IMR-90 (cell line): Measurements from ENCODE around the gene PEX5L. TPM values are rescaled to one million over a fixed set of nuclear protein-coding genes. Genes with fewer than 3 reads are reported as not detected.

Experiments used
- ATAC-seq: fragments of 200-7000 bp; cut with Tn5 transposase; 2 replicates; pipeline ENCODE4 v1.9.1; 2020; ENCODE audit warnings: low read depth, mild to moderate bottlenecking, moderate library complexity
- BruUV-seq: library from RNA; stranded (reverse); fragments of 400-500 nt; replicated peaks from 2 replicates; lab custom pipeline; 2021; lab: Mats Ljungman, UMichigan
- CTCF ChIA-PET: fragments of 300-600 bp; formaldehyde crosslinking; extraction: SDS; loops from one replicate; lab custom pipeline; 2021; ENCODE audit warnings: antibody characterized with exemption; lab: Yijun Ruan, JAX
- POLR2A ChIA-PET: fragments of 300-600 bp; sonication (Branson Sonifier 250); formaldehyde crosslinking; loops from one replicate; lab custom pipeline; 2022; ENCODE audit warnings: antibody characterized with exemption; ENCODE audit not compliant: unreplicated experiment; lab: Charles Lee
- DNase-seq: peaks from one replicate; pipeline ENCODE4 v3.0.0; 2013
- H2AFZ ChIP-seq: replicated peaks from 2 replicates; pipeline ENCODE3; 2013; ENCODE audit warnings: low read length, mild to moderate bottlenecking; ENCODE audit not compliant: poor library complexity
- H2AK5ac ChIP-seq: 2 replicates; pipeline ENCODE4 v1.6.1; 2013; ENCODE audit warnings: low read depth, low read length, inconsistent platforms
- H2AK9ac ChIP-seq: replicated peaks from 2 replicates; pipeline ENCODE3; 2013; ENCODE audit warnings: mild to moderate bottlenecking, low read depth, low read length, moderate library complexity; ENCODE audit not compliant: poor library complexity
- H2BK120ac ChIP-seq: 2 replicates; pipeline ENCODE4 v1.6.1; 2013; ENCODE audit warnings: low read depth, low read length, inconsistent platforms
- H2BK15ac ChIP-seq: 3 replicates; pipeline ENCODE4 v1.6.1; 2013; ENCODE audit warnings: low read depth, low read length, inconsistent platforms
- H2BK20ac ChIP-seq: 2 replicates; pipeline ENCODE4 v1.6.1; 2013; ENCODE audit warnings: low read depth, mild to moderate bottlenecking, inconsistent platforms, low read length, moderate library complexity
- H2BK5ac ChIP-seq: 2 replicates; pipeline ENCODE4 v1.6.1; 2013; ENCODE audit warnings: mild to moderate bottlenecking, low read depth, low read length, inconsistent platforms; ENCODE audit not compliant: poor library complexity, severe bottlenecking
- H3K14ac ChIP-seq: replicated peaks from 2 replicates; pipeline ENCODE4 v1.6.1; 2013; ENCODE audit warnings: low read depth, low read length, inconsistent platforms
- H3K18ac ChIP-seq: 2 replicates; pipeline ENCODE4 v1.6.1; 2013; ENCODE audit warnings: low read depth, low read length, control low read depth
- H3K23ac ChIP-seq: 2 replicates; pipeline ENCODE4 v1.6.1; 2013; ENCODE audit warnings: low read depth, low read length, inconsistent platforms
- H3K27ac ChIP-seq: 2 replicates; pipeline ENCODE4 v1.5.1; 2013; ENCODE audit warnings: mild to moderate bottlenecking, control low read depth, low read length; ENCODE audit not compliant: insufficient read depth
- H3K27me3 ChIP-seq: 2 replicates; pipeline ENCODE4 v1.6.1; 2013; ENCODE audit warnings: low read length; ENCODE audit not compliant: control insufficient read depth, insufficient read depth
- H3K36me3 ChIP-seq: 2 replicates; pipeline ENCODE4 v1.6.1; 2013; ENCODE audit warnings: low read length, mixed read lengths; ENCODE audit not compliant: control insufficient read depth, insufficient read depth
- H3K4ac ChIP-seq: 2 replicates; pipeline ENCODE4 v1.6.1; 2013; ENCODE audit warnings: low read depth, low read length, inconsistent platforms
- H3K4me1 ChIP-seq: 2 replicates; pipeline ENCODE4 v1.6.1; 2013; ENCODE audit warnings: low read length, mixed read lengths; ENCODE audit not compliant: control insufficient read depth, insufficient read depth
- H3K4me2 ChIP-seq: 2 replicates; pipeline ENCODE4 v1.6.1; 2013; ENCODE audit warnings: low read depth, mild to moderate bottlenecking, control low read depth, low read length, moderate library complexity
- H3K4me3 ChIP-seq: 2 replicates; pipeline ENCODE4 v1.5.1; 2013; ENCODE audit warnings: low read depth, mild to moderate bottlenecking, control low read depth, low read length, moderate library complexity; ENCODE audit not compliant: insufficient read depth
- H3K56ac ChIP-seq: 2 replicates; pipeline ENCODE4 v1.6.1; 2013; ENCODE audit warnings: low read length, inconsistent platforms; ENCODE audit not compliant: insufficient read depth; ENCODE audit errors: extremely low read depth
- H3K79me1 ChIP-seq, 2 experiments: 2 replicates each; pipeline ENCODE4 v1.6.1; 2013; ENCODE audit warnings: low read length in 2 of 2, inconsistent platforms in 1 of 2, low read depth in 1 of 2
- H3K9ac ChIP-seq: 2 replicates; pipeline ENCODE4 v1.6.1; 2013; ENCODE audit warnings: low read depth, low read length, control low read depth
- H3K9me1 ChIP-seq: 2 replicates; pipeline ENCODE4 v1.6.1; 2013; ENCODE audit warnings: low read length, inconsistent platforms; ENCODE audit not compliant: insufficient read depth
- H3K9me3 ChIP-seq: 2 replicates; pipeline ENCODE4 v1.6.1; 2013; ENCODE audit warnings: low read length; ENCODE audit not compliant: control insufficient read depth, insufficient read depth
- H4K20me1 ChIP-seq: 2 replicates; pipeline ENCODE4 v1.6.1; 2013; ENCODE audit warnings: low read length, inconsistent platforms; ENCODE audit not compliant: insufficient read depth
- H4K5ac ChIP-seq: 2 replicates; pipeline ENCODE4 v1.6.1; 2013; ENCODE audit warnings: mild to moderate bottlenecking, low read depth, low read length, control low read depth
- H4K8ac ChIP-seq, 2 experiments: 2 replicates each; pipeline ENCODE4 v1.6.1; 2013; ENCODE audit warnings: low read depth in 2 of 2, low read length in 2 of 2, control low read depth in 1 of 2, inconsistent platforms in 1 of 2
- H4K91ac ChIP-seq: 2 replicates; pipeline ENCODE4 v1.6.1; 2013; ENCODE audit warnings: low read depth, low read length, inconsistent platforms; ENCODE audit not compliant: insufficient read depth
- BHLHE40 ChIP-seq: fragments of 150-350 bp; IDR thresholded peaks from 2 replicates; pipeline ENCODE4 v1.6.1; 2016; ENCODE audit warnings: mild to moderate bottlenecking, low read depth, low read length
- CEBPB ChIP-seq: IDR thresholded peaks from 2 replicates; pipeline ENCODE4 v1.6.1; 2012; ENCODE audit warnings: low read depth, low read length, improper control_type of control experiment
- CHD1 ChIP-seq: IDR thresholded peaks from 2 replicates; pipeline ENCODE4 v1.6.1; 2012; ENCODE audit warnings: low read depth, low read length, improper control_type of control experiment
- CTCF ChIP-seq: conservative IDR thresholded peaks from 2 replicates; pipeline ENCODE4 v1.5.1; 2012; ENCODE audit warnings: mild to moderate bottlenecking, low read depth, low read length, improper control_type of control experiment
- FOS ChIP-seq: fragments of 150-350 bp; IDR thresholded peaks from 2 replicates; pipeline ENCODE4 v1.6.1; 2016; ENCODE audit warnings: low read depth, low read length
- MAFK ChIP-seq: IDR thresholded peaks from 2 replicates; pipeline ENCODE4 v1.6.1; 2012; ENCODE audit warnings: low read depth, low read length, improper control_type of control experiment
- MAZ ChIP-seq: IDR thresholded peaks from 2 replicates; pipeline ENCODE4 v1.6.1; 2012; ENCODE audit warnings: low read depth, mild to moderate bottlenecking, low read length, improper control_type of control experiment, moderate library complexity, borderline replicate concordance
- MXI1 ChIP-seq: IDR thresholded peaks from 2 replicates; pipeline ENCODE4 v1.6.1; 2012; ENCODE audit warnings: low read depth, mild to moderate bottlenecking, low read length, moderate library complexity, borderline replicate concordance
- NFE2L2 ChIP-seq: fragments of 150-350 bp; IDR thresholded peaks from 2 replicates; pipeline ENCODE4 v1.6.1; 2016; ENCODE audit warnings: low read depth, mild to moderate bottlenecking, low read length
- POLR2A ChIP-seq: IDR thresholded peaks from 2 replicates; pipeline ENCODE4 v1.6.1; 2012; ENCODE audit warnings: mild to moderate bottlenecking, low read depth, low read length
- RAD21 ChIP-seq: IDR thresholded peaks from 2 replicates; pipeline ENCODE4 v1.6.1; 2012; ENCODE audit warnings: low read length, improper control_type of control experiment
- RCOR1 ChIP-seq: IDR thresholded peaks from 2 replicates; pipeline ENCODE4 v1.6.1; 2012; ENCODE audit warnings: mild to moderate bottlenecking, low read length, improper control_type of control experiment; ENCODE audit not compliant: insufficient replicate concordance
- RFX5 ChIP-seq: IDR thresholded peaks from 2 replicates; pipeline ENCODE4 v1.8.0; 2012; ENCODE audit warnings: low read depth, mild to moderate bottlenecking, low read length, moderate library complexity
- SMC3 ChIP-seq: fragments of 150-350 bp; IDR thresholded peaks from 2 replicates; pipeline ENCODE4 v1.6.1; 2016; ENCODE audit warnings: low read depth, mild to moderate bottlenecking, antibody characterized with exemption, low read length, moderate library complexity
- USF2 ChIP-seq: fragments of 150-350 bp; IDR thresholded peaks from 2 replicates; pipeline ENCODE4 v1.6.1; 2017; ENCODE audit warnings: mild to moderate bottlenecking, antibody characterized with exemption, low read length, low read depth
- WGBS, 2 experiments: methylation state at CpG; one replicate each; pipeline versions ENCODE4 v1.1.5 to v1.1.7; 2013; ENCODE audit warnings: missing lambda C conversion rate in 2 of 2; ENCODE audit not compliant: insufficient read length in 1 of 2; ENCODE audit errors: extremely low coverage in 2 of 2; 5-methylcytosine and 5-hydroxymethylcytosine counted together
- dilution Hi-C: fragments of 300-500 bp; cut with HindIII; formaldehyde crosslinking; loops from one replicate; pipeline ENCODE4 v1.14.3; 2018; ENCODE audit warnings: low sequenced_read_pairs; ENCODE audit not compliant: unreplicated experiment
- in situ Hi-C: fragments of 300-500 bp; cut with MboI; formaldehyde crosslinking; loops from 3 replicates; pipeline ENCODE4 v1.14.3; 2019; ENCODE audit warnings: low sequenced_read_pairs, inconsistent platforms, mixed read lengths
- intact Hi-C: fragments of 100-400 bp; cut with micrococcal nuclease; formaldehyde crosslinking; loops from 2 replicates; pipeline ENCODE4 v1.10.0; 2022
- polyA plus RNA-seq, 3 experiments: library from polyadenylated mRNA; depleted of rRNA; stranded (reverse); fragments of >200 nt; gene quantifications; 2 replicates each; pipeline ENCODE4 v1.2.3, GENCODE V29; 2012; ENCODE audit warnings: low replicate concordance in 1 of 3
- total RNA-seq: library from RNA; depleted of rRNA; stranded (reverse); fragments of >200 nt; gene quantifications from 2 replicates; pipeline ENCODE4 v1.2.3, GENCODE V29; 2012
- TF ChIP-seq, protein P1 (sequence below): fragments of 150-350 bp; IDR thresholded peaks from 2 replicates; pipeline ENCODE4 v1.6.1; 2016; ENCODE audit warnings: low read depth, mild to moderate bottlenecking, low read length, moderate library complexity, borderline replicate concordance

PEX5L gene
- total and polyA plus RNA-seq, 2 of the 4 experiments (the other 2 are of a cell fraction): not detected

- H2BK5ac ChIP-seq: no peak overlapping the region
- H3K27ac ChIP-seq: no peak overlapping the region
- no peak overlapping the region for H4K91ac ChIP-seq
- ChIA-PET POLR2A (no interaction called here), CTCF (no interaction called here)
- H3K9me1 ChIP-seq: no peaks in the 10 kb centered on the region
- no peak overlapping the region for H2BK20ac ChIP-seq
- no peaks in the 10 kb centered on the region for H3K4me1 ChIP-seq
- no peak overlapping the region for H2BK15ac ChIP-seq
- no peak overlapping the region for H4K8ac ChIP-seq
- H3K4me2 ChIP-seq: no peak overlapping the region
- H3K14ac ChIP-seq: no peak overlapping the region
- no peak overlapping the region for H4K5ac ChIP-seq
- no peak overlapping the region for H3K56ac ChIP-seq
- WGBS, 2 experiments: no CpG with 5 or more reads among the region's 6 CpGs
- H3K79me1 ChIP-seq: no peaks in the 10 kb centered on the region
- H3K18ac ChIP-seq: no peak overlapping the region
- no peak overlapping the region for H2AFZ ChIP-seq
- no peak for DNase-seq
- H2AK9ac ChIP-seq: no peak overlapping the region
- no peaks in the 10 kb centered on the region for H3K36me3 ChIP-seq
- H3K9me3 ChIP-seq: no peaks in the 10 kb centered on the region
- H4K20me1 ChIP-seq: no peaks in the 10 kb centered on the region
- no peak overlapping the region for H2BK120ac ChIP-seq
- in situ Hi-C loops (no loop called here), dilution Hi-C loops (no loop called here), intact Hi-C loops (no loop called here)
- no peak overlapping the region for H3K23ac ChIP-seq
- TF ChIP-seq RCOR1: no peak
- TF ChIP-seq SMC3: no peak
- TF ChIP-seq CTCF: no peak
- TF ChIP-seq MXI1: no peak
- no peak for TF ChIP-seq RAD21
- TF ChIP-seq FOS: no peak
- no peak for TF ChIP-seq POLR2A
- no peak for TF ChIP-seq NFE2L2
- no peak for TF ChIP-seq CHD1
- TF ChIP-seq, protein P1, sequence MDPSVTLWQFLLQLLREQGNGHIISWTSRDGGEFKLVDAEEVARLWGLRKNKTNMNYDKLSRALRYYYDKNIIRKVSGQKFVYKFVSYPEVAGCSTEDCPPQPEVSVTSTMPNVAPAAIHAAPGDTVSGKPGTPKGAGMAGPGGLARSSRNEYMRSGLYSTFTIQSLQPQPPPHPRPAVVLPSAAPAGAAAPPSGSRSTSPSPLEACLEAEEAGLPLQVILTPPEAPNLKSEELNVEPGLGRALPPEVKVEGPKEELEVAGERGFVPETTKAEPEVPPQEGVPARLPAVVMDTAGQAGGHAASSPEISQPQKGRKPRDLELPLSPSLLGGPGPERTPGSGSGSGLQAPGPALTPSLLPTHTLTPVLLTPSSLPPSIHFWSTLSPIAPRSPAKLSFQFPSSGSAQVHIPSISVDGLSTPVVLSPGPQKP: no peak
- TF ChIP-seq CEBPB: no peak
- no peak for TF ChIP-seq BHLHE40
- no peak for TF ChIP-seq USF2
- TF ChIP-seq RFX5: no peak
- TF ChIP-seq MAFK: no peak
- no peak for TF ChIP-seq MAZ
- no peak overlapping the region for H3K4me3 ChIP-seq
- no peak overlapping the region for H3K4ac ChIP-seq
- no TSS peak for BruUV-seq
- no peak overlapping the region for H3K9ac ChIP-seq
- H3K27me3 ChIP-seq: no peaks in the 10 kb centered on the region
- ATAC-seq: no peak
- no peak overlapping the region for H2AK5ac ChIP-seq
Measured at GRCh38 chr3:179943117-179943880, 93.4 kb downstream of the PEX5L start.
